Stimulated activated CD8-positive, alpha-beta memory T cell treated with anti-CD3 and anti-CD28 coated beads, Interleukin-12 subunit alpha, Interleukin-12 subunit beta, amount 100 ng/mL, for 24 hours (primary cell): ENCODE results near the gene PCTP.
A peak's percentile ranks its signal among the peaks of the same experiment; 100 is the strongest.

ENCODE experiments used
- DNase-seq: peaks from one replicate; pipeline ENCODE4 v3.0.0-alpha.2; 2020; ENCODE audit errors: extremely low read depth

Gene PCTP

GRCh38 chr17:55750750-55751657 lies at the start of gene PCTP:
TSS of gene PCTP (plus strand) at chr17:55751051. CDS start at chr17:55751104, 53 bp downstream.
- DNase-seq: peak; percentile 65

DNA sequence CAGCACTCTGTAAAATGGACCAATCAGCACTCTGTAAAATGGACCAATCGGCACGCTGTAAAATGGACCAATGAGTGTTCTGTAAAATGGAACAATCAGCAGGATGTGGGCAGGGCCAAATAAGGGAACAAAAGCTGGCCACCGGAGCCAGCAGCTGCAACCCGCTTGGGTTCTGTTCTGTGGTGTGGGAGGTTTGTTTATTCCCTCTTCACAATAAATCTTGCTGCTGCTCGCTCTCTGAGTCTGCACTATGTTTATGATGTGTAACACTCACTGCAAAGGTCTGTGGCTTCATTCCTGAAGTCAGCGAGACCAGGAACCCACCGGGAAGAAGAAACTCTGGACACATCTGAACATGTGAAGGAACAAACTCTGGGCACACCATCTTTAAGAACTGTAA lies 48.7 kb upstream of the PCTP start:
- DNase-seq: no peak

GRCh38 chr17:55704401-55704800 lies 46.5 kb upstream of the PCTP start:
- no peak for DNase-seq

- DNase-seq: no peak
Measured at GRCh38 chr17:55705847-55706246, 45.0 kb upstream of the PCTP start.

GRCh38 chr17:55706808-55707773 lies 43.8 kb upstream of the PCTP start:
- no peak for DNase-seq

DNA sequence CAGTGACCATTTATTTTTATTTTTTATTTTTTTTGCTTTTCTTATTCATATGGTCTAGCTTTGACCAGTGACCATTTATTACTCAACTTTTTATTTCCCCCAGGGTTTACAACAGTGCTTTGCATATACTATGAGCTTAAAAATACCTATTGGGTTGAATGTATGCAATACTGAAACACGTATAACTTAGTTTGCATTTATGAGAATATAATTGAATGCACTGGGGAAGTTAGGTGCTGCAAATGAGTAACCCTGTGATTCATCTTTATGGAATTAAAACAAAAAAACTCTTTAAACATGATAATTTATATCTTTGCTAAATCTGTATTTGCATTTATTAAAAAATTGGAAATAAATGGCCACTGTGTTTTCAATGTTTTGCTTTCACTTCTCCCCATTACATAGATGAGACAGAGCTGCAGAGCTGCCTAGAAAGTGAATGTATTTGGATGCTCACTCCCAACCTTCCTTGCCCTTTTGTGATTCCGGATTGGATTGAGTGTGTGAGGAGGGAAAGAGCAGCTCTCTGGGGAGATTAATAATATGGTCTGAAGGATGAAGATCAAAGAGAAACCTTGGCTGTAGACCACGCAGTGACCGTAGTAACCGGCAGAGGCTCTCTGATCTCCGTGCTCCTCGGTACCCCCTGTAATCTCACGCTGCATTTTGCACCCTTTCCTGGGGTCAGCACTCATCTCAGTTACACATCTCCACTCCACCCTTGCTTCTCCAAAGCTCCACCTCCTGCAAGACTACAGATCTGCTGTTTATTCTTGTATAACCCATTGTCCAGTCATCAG lies 42.5 kb upstream of the PCTP start:
- no peak for DNase-seq

DNA sequence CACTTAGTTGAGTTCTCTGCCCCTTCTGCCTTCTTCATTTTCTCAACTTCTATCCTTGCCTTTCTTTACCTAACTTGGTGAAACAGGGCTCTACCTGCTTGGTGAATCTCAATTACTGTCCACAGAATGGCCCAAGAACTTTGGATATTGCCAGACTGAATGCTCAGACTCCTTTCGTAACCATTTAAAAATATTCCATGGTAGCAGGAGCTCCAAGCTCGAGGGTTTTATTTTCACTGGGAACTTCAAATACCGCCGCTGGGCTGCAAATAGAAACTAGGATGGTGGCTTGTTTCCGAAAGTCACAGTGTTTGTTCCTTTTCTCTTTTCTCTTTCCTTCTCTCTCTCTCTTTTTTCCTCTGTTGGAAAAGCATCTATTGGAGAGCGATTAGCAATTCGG lies 41.4 kb upstream of the PCTP start:
- DNase-seq: no peak

DNA sequence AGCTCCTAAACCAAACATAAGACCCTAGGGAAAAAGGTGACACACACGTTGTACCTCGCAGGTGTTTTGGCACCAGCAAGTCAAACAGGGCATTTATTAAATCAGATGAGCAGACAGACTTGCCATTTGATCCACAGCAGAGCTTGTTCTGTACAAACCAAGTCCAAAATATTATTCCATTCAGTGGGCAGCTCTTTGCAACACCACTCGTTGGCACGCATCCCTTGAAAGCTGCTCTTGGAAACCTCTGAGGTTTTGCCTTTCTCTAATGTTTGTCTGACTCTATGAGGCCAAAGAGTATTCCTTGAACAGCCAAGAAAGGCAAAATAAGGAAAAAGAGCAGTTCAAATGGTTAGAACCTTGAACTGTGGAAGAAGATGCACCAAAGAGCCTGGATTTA lies 40.9 kb upstream of the PCTP start:
- DNase-seq: no peak

DNA sequence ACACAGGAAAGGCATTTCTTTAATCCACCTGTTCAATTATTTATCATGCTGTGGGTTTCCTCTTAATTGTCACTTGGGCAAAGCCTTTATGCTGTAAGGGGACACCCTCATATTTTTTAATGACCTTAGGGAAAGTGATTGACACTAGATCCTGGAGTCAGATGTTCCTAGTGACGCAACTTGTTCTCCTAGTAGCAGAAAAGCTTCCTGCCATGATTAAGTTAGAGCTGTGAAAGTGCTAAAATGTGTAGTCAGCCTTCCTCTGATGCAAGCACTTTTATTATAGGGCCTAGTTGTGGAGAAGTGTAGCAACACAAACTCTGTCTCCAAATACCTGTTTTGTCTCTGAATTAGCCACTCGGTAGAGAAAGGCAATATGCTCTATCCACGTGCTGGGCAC lies 40.4 kb upstream of the PCTP start:
- DNase-seq: no peak

DNA sequence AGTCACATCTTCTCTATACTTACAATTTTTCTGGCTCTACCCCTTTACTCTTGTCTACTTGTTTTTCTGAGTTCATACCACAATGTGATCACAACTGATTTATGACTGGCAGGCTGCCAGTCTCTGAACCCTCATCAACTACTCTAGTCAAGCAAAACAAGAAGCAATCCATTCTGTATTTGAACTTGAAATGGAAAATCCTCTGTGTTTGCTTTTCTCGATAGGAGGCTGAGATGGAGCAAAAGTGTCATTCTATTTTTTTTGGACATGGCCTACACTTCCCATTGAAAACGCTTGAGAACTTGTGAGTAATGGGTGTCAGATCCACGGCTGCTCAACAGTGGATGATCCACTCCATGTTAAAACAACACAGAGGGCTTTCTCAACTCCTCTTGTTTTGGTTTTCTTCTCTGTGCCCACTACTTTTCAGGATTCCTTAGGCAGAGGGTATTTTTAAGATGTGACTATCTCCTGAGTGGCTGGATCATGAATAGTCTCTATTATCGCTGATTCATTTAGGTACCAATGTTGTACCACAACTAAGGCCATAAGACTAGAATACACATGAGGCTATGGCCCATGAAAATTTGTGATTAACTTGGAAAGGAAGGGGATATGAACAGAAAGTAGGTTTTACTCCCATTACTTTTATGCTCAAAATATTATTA lies 39.9 kb upstream of the PCTP start:
- no peak for DNase-seq

- DNase-seq: no peak
Measured at GRCh38 chr17:55717432-55717831, 33.4 kb upstream of the PCTP start.

DNA sequence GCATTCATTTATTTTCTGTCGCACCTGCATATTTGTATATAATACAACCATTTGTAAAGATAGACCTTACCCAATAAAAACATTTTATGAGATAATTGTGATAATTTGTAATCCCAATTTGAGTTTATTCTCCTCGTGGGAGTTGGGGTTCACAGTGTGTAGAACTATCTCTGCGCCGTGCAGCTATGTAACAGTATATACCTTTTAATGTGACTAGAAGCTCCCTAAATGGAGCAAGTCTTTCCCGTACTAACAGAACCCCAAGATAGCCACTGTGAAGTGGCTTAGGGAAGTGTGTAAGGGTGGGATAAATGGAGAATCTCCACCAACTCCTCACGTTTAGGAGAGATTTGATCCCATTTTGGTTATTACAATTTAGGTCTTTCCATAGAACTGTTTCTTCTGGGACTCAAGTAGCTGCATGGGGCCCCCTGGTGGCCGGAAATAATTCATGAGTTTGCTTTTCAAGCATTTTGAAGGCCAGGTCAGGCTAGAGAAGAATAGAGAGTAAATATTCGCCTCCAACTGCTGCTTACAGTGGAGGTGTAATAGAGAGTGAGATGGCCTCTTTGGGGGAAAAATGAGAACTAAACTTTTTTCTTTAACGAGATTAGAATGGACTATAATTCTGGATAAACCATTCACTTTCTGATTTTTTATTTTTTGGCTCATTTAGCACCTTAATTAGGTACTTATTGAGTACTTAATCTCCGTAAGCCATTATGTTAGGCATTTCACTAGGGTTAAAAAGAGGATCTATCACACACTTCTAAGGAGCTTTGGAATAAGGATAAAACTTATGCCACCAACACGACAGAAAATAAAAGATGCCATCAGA lies 32.7 kb upstream of the PCTP start:
- DNase-seq: no peak

DNA sequence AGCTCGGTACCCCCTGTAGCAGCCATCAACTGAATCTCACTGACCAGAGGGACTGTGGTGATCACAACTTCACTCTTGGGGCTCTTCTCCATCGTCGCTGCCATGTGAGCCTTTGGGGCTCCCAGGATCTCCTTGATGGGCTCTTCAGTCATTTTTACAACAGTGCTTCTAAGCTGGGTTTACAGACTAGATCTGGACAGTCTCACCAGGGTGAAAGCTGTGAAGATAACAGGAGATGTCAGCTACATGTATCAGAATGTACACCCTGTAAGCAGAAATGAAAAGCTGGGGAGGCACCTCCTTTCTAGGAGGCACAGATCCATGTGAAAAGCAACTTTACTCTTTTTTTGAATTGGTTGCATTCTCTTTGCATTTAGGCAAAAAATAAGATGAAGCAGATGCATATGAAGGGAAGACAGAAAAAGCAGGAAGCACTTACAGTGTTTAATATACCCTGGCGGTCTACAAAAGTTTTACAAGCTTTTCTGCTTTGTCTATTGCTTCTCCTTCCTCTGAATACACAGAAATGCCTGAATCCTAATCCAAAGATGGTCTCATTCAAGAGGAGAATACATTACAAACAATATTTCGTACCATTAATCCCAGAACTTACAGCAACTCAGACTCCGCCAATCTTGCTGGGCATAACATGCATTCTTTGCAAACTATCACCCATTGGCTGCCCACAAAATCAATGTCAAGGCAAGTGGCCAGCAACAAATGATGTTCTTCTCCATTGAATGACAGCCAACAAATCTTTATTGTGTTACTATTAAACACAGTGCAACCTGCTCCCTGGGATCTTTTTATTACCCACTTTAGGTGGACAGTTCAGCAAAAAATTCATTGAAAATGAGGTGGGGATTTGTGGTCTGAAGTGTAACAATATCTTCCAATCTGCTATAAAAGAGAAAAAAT lies 29.7 kb upstream of the PCTP start:
- DNase-seq: no peak

GRCh38 chr17:55722016-55722736 lies 28.7 kb upstream of the PCTP start:
- no peak for DNase-seq

DNA sequence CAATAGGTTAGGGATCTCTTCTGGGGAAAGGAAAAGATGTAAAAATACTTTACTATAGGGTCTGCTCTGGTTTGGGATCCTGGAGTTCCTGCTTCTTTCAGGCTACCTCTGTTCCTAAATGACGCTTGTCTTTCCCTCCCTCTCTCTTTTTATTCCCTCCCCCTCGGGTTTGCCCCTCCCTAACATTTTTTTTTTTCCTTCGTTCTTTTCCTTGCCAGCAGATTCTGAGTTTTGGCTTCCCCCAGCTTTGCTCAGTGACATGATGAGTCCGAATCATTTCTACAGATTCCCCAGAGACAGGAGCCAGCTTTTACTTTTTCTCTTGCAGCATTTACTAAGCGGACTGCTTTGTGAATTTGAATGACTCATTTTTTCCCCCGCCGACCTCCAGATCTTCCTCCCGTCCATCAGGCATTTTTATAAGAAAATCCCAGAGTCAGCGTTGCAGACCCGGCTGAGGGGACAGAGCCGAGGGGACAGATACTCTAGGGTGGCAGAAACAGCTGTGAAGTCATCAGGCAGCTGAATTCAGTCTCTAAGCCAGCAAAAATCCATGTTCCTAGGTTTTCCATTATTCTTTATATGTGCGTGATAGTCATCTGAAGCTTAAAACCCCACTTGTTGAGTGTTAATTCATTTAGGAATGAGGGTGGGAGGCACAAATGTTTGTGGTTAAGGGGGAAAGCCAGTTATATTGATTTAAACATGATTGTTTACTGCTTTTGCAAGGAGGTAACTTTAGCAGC lies 27.9 kb upstream of the PCTP start, which contains the start of gene TMEM100:
TSS of gene TMEM100 (minus strand) at position 123 of the 746 bp plus-strand sequence. CDS start 1,794 bp downstream, outside the sequence.
- DNase-seq: no peak

GRCh38 chr17:55723488-55723848 lies 27.4 kb upstream of the PCTP start:
- DNase-seq: no peak

GRCh38 chr17:55726440-55726839 lies 24.4 kb upstream of the PCTP start:
- DNase-seq: no peak

DNA sequence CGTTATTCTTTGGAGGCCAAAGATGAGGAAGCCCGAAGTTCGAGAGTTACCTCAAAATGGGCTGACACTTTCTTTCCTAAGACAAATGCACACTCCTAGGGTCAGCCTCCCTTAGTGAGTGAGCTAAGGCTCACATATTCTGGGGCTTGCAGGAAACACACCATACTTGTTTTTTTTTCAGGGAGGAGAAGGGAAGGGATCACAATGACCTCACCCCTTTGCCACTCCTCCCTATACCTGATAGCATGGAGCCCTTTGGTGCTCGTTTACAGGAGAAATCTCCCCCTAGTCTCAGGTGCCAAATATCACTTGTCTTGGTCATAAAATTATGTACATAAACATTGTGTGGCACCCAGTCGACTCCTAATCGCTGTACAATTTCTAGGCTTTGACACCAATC lies 23.6 kb upstream of the PCTP start:
- no peak for DNase-seq
